Neural progenitor cell (in vitro differentiated cells): ENCODE data around the gene THAP5. TPM values are rescaled to one million over a fixed set of nuclear protein-coding genes. Genes with fewer than 3 reads are reported as not detected.

Source experiments
- DNase-seq: peaks from one replicate; pipeline ENCODE4 v3.0.0-alpha.2; 2016; ENCODE audit warnings: low spot score
- H2AFZ ChIP-seq: fragments of 200-600 bp; sonication (generic); replicated peaks from 2 replicates; pipeline ENCODE4 v1.6.1; 2016; ENCODE audit warnings: antibody characterized with exemption
- H3F3A ChIP-seq: fragments of 200-600 bp; sonication (generic); 2 replicates; pipeline ENCODE4 v1.6.1; 2016; ENCODE audit warnings: antibody characterized with exemption, low read depth
- H3K27ac ChIP-seq: fragments of 200-600 bp; sonication (generic); 2 replicates; pipeline ENCODE4 v1.5.1; 2016; ENCODE audit warnings: mild to moderate bottlenecking
- H3K27me3 ChIP-seq: fragments of 200-600 bp; sonication (generic); 2 replicates; pipeline ENCODE4 v1.6.1; 2016; ENCODE audit warnings: mild to moderate bottlenecking, moderate library complexity
- H3K36me3 ChIP-seq: fragments of 200-600 bp; sonication (generic); 2 replicates; pipeline ENCODE4 v1.5.1; 2016
- H3K4me1 ChIP-seq: fragments of 200-600 bp; sonication (generic); 2 replicates; pipeline ENCODE4 v1.6.1; 2016; ENCODE audit warnings: mixed run types
- H3K4me2 ChIP-seq: fragments of 200-600 bp; sonication (generic); 2 replicates; pipeline ENCODE4 v1.6.1; 2016
- H3K4me3 ChIP-seq: fragments of 200-600 bp; sonication (generic); 2 replicates; pipeline ENCODE4 v1.5.1; 2016
- H3K79me2 ChIP-seq: fragments of 200-600 bp; sonication (generic); 2 replicates; pipeline ENCODE4 v1.6.1; 2016; ENCODE audit warnings: low read depth
- H3K9ac ChIP-seq: fragments of 200-600 bp; sonication (generic); 2 replicates; pipeline ENCODE4 v1.6.1; 2016
- H3K9me3 ChIP-seq: fragments of 200-600 bp; sonication (generic); 2 replicates; pipeline ENCODE4 v1.5.1; 2016; ENCODE audit warnings: low read depth
- H4K20me1 ChIP-seq: fragments of 200-600 bp; sonication (generic); 2 replicates; pipeline ENCODE4 v1.6.1; 2016; ENCODE audit warnings: low read depth
- H3K27ac Mint-ChIP-seq: 3 replicates; pipeline ENCODE4 v1.8.0; 2021; ENCODE audit warnings: mixed read lengths
- H3K27me3 Mint-ChIP-seq: 2 replicates; pipeline ENCODE4 v1.8.0; 2022; ENCODE audit warnings: low read depth, mild to moderate bottlenecking, inconsistent platforms, moderate library complexity, mixed read lengths; ENCODE audit not compliant: insufficient read depth
- H3K36me3 Mint-ChIP-seq: 3 replicates; pipeline ENCODE4 v1.8.0; 2021; ENCODE audit warnings: mixed read lengths
- H3K4me1 Mint-ChIP-seq: 3 replicates; pipeline ENCODE4 v1.8.0; 2021; ENCODE audit warnings: mixed read lengths
- H3K4me3 Mint-ChIP-seq: 3 replicates; pipeline ENCODE4 v1.8.0; 2021; ENCODE audit warnings: mild to moderate bottlenecking, moderate library complexity, mixed read lengths
- H3K9me3 Mint-ChIP-seq: 3 replicates; pipeline ENCODE4 v1.8.0; 2020; ENCODE audit warnings: mixed read lengths
- EZH2 ChIP-seq: fragments of 200-600 bp; sonication (generic); IDR thresholded peaks from 2 replicates; pipeline ENCODE4 v1.6.1; 2017; ENCODE audit warnings: antibody characterized with exemption, mild to moderate bottlenecking, moderate library complexity
- EZH2phosphoT487 ChIP-seq: fragments of 200-600 bp; sonication (generic); IDR thresholded peaks from 2 replicates; pipeline ENCODE4 v1.6.1; 2017; ENCODE audit warnings: antibody characterized with exemption
- total RNA-seq: library from RNA; depleted of rRNA; stranded (reverse); fragments of >200 nt; gene quantifications from 2 replicates; pipeline ENCODE4 v1.2.3, GENCODE V29; 2015; ENCODE audit warnings: low replicate concordance
- TF ChIP-seq, protein P1 (sequence below): fragments of 200-600 bp; sonication (generic); IDR thresholded peaks from 2 replicates; pipeline ENCODE4 v1.5.1; 2017; ENCODE audit warnings: antibody characterized with exemption, mild to moderate bottlenecking

THAP5 gene
- total RNA-seq, 1 donor from 2014 or later = 55.6 TPM

DNA sequence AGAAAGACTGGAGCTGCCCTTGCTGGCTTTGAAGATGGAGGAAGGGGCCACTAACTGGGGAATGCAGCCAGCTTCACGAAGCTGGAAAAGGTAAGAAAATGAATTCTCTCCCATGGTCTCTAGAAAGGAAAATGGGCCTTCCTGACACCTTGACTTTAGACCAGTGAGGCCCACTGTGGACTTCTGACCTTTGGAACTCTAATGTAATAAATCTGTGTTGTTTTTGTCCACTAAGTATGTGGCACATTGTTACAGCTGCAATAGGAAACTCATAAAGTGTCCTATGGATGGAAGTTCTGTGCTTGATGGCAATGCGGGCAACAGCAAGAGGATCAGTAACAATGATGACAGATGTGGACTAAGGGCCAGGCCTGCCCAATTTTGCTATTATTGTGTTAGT lies 21.1 kb upstream of the THAP5 start:
- Histone ChIP-seq H2AFZ (no peak overlapping the region), H3F3A (peaks cover 18% of the 10 kb centered on the region), H3K4me3 (no peak overlapping the region), H3K79me2 (no peaks in the 10 kb centered on the region), H3K4me2 (no peak overlapping the region), H3K9ac (no peak overlapping the region), H4K20me1 (no peaks in the 10 kb centered on the region), H3K9me3 (no peaks in the 10 kb centered on the region), H3K4me1 (peaks cover 18% of the 10 kb centered on the region), H3K36me3 (no peaks in the 10 kb centered on the region), H3K27ac (no peak overlapping the region), H3K27me3 (no peaks in the 10 kb centered on the region)
- no peaks in the 10 kb centered on the region for H3K9me3 Mint-ChIP-seq
- no peak overlapping the region for H3K27ac Mint-ChIP-seq
- H3K27me3 Mint-ChIP-seq = peaks cover 4% of the 10 kb centered on the region
- TF ChIP-seq EZH2 = no peak
- TF ChIP-seq, protein P1, sequence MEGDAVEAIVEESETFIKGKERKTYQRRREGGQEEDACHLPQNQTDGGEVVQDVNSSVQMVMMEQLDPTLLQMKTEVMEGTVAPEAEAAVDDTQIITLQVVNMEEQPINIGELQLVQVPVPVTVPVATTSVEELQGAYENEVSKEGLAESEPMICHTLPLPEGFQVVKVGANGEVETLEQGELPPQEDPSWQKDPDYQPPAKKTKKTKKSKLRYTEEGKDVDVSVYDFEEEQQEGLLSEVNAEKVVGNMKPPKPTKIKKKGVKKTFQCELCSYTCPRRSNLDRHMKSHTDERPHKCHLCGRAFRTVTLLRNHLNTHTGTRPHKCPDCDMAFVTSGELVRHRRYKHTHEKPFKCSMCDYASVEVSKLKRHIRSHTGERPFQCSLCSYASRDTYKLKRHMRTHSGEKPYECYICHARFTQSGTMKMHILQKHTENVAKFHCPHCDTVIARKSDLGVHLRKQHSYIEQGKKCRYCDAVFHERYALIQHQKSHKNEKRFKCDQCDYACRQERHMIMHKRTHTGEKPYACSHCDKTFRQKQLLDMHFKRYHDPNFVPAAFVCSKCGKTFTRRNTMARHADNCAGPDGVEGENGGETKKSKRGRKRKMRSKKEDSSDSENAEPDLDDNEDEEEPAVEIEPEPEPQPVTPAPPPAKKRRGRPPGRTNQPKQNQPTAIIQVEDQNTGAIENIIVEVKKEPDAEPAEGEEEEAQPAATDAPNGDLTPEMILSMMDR = no peak
- TF ChIP-seq EZH2phosphoT487 = no peak
- H3K36me3 Mint-ChIP-seq = no peaks in the 10 kb centered on the region
- no peak overlapping the region for H3K4me3 Mint-ChIP-seq
- peaks cover 30% of the 10 kb centered on the region for H3K4me1 Mint-ChIP-seq
- no peak for DNase-seq

- Mint-ChIP-seq H3K27me3 (peaks cover 4% of the 10 kb centered on the region), H3K4me3 (no peak overlapping the region), H3K27ac (no peak overlapping the region), H3K36me3 (no peaks in the 10 kb centered on the region), H3K4me1 (peaks cover 30% of the 10 kb centered on the region), H3K9me3 (no peaks in the 10 kb centered on the region)
- Histone ChIP-seq H3F3A (peaks cover 18% of the 10 kb centered on the region), H2AFZ (no peak overlapping the region), H3K4me2 (no peak overlapping the region), H3K4me1 (peaks cover 18% of the 10 kb centered on the region), H3K9me3 (no peaks in the 10 kb centered on the region), H3K4me3 (no peak overlapping the region), H3K36me3 (no peaks in the 10 kb centered on the region), H4K20me1 (no peaks in the 10 kb centered on the region), H3K9ac (no peak overlapping the region), H3K27ac (no peak overlapping the region), H3K27me3 (no peaks in the 10 kb centered on the region), H3K79me2 (no peaks in the 10 kb centered on the region)
- DNase-seq = no peak
- TF ChIP-seq EZH2phosphoT487 = no peak
- TF ChIP-seq EZH2 = no peak
- TF ChIP-seq, protein P1 = no peak
Measured at GRCh38 chr7:108589874-108590273, 20.4 kb upstream of the THAP5 start.

DNA sequence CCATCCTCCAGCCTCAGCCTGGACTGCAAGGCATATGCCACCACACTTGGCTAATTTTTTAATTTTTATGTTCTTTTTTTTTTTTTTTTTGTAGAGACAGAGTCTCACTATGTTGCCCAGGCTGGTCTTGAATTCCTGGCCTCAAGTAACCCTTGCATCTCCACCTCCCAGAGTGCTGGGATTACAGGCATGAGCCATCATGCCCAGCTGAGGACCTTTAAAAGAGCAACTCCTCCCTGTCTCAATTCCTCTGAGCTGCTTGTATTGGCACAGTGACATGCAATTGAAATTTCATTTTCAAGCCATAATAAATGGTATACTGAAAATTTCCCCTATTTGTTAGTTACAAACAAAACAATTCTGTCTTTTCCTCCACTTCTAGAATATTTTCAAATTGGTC lies 19.7 kb upstream of the THAP5 start:
- Mint-ChIP-seq H3K36me3 (no peaks in the 10 kb centered on the region), H3K4me3 (no peak overlapping the region), H3K4me1 (peaks cover 26% of the 10 kb centered on the region), H3K9me3 (no peaks in the 10 kb centered on the region), H3K27ac (no peak overlapping the region), H3K27me3 (peaks cover 3% of the 10 kb centered on the region)
- Histone ChIP-seq H3K9ac (no peak overlapping the region), H3F3A (peaks cover 16% of the 10 kb centered on the region), H3K36me3 (no peaks in the 10 kb centered on the region), H3K4me3 (no peak overlapping the region), H3K79me2 (no peaks in the 10 kb centered on the region), H3K27ac (no peak overlapping the region), H3K9me3 (no peaks in the 10 kb centered on the region), H3K4me1 (peaks cover 18% of the 10 kb centered on the region), H3K4me2 (no peak overlapping the region), H4K20me1 (no peaks in the 10 kb centered on the region), H3K27me3 (no peaks in the 10 kb centered on the region), H2AFZ (no peak overlapping the region)
- TF ChIP-seq EZH2 (no peak), EZH2phosphoT487 (no peak)
- TF ChIP-seq, protein P1 = no peak
- DNase-seq = no peak
